Endothelial cell of umbilical vein (primary cell): ENCODE measurements around the gene ITPR2.

ENCODE experiments used
- EZH2 ChIP-seq: IDR thresholded peaks from 2 replicates; pipeline ENCODE4 v1.6.1; 2012; ENCODE audit warnings: borderline replicate concordance, low read depth, mild to moderate bottlenecking, moderate library complexity, low read length, inconsistent platforms; ENCODE audit not compliant: severe bottlenecking
- JUN ChIP-seq: IDR thresholded peaks from 2 replicates; pipeline ENCODE4 v1.6.1; 2011; ENCODE audit warnings: borderline replicate concordance, low read depth; ENCODE audit not compliant: insufficient read length, insufficient read depth
- POLR2AphosphoS5 ChIP-seq: IDR thresholded peaks from 2 replicates; pipeline ENCODE4 v1.6.1; 2012; ENCODE audit warnings: low read depth, mild to moderate bottlenecking, control low read depth, low read length, moderate library complexity; ENCODE audit not compliant: insufficient read depth
- TF ChIP-seq, protein P1 (sequence below), 2 donors: IDR thresholded peaks; 1 replicate in 1 of 2; 2 replicates in 1 of 2; pipeline ENCODE4 v1.5.1; 2011; ENCODE audit warnings: low read length in 2 of 2, mild to moderate bottlenecking in 2 of 2, moderate library complexity in 2 of 2, control low read depth in 1 of 2, inconsistent platforms in 1 of 2, low read depth in 1 of 2; ENCODE audit not compliant: insufficient read depth in 1 of 2; ENCODE audit errors: extremely low read depth in 1 of 2

- no peak for TF ChIP-seq EZH2
- TF ChIP-seq, protein P1, sequence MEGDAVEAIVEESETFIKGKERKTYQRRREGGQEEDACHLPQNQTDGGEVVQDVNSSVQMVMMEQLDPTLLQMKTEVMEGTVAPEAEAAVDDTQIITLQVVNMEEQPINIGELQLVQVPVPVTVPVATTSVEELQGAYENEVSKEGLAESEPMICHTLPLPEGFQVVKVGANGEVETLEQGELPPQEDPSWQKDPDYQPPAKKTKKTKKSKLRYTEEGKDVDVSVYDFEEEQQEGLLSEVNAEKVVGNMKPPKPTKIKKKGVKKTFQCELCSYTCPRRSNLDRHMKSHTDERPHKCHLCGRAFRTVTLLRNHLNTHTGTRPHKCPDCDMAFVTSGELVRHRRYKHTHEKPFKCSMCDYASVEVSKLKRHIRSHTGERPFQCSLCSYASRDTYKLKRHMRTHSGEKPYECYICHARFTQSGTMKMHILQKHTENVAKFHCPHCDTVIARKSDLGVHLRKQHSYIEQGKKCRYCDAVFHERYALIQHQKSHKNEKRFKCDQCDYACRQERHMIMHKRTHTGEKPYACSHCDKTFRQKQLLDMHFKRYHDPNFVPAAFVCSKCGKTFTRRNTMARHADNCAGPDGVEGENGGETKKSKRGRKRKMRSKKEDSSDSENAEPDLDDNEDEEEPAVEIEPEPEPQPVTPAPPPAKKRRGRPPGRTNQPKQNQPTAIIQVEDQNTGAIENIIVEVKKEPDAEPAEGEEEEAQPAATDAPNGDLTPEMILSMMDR (IDR thresholded peaks at IDR 0.05; ENCODE audit: extremely low read depth in 1 of 2, insufficient read depth in 1 of 2, low read depth in 1 of 2, low read length in 2 of 2) = no peak
- TF ChIP-seq JUN = no peak
- no peak for TF ChIP-seq POLR2AphosphoS5
Observed at GRCh38 chr12:26642361-26642760, 190.6 kb downstream of the ITPR2 start.
